Ovary (tissue), 9 donors: Measurements from ENCODE around the gene PDE5A. TPM values are rescaled to one million over a fixed set of nuclear protein-coding genes. Genes with fewer than 3 reads are reported as not detected.
"Not testable (repeated sequence)": the region's sequence is repeated elsewhere in the genome, so short reads cannot be mapped to it uniquely, and the experiment has no call there.

Source experiments
- DNase-seq, 5 donors: peaks; one replicate each; pipeline ENCODE4 v3.0.0-alpha.2; 2019 to 2020
- H3K27ac ChIP-seq, 2 donors: fragments of 200-600 bp; one replicate each; pipeline versions ENCODE4 v1.5.1 to v1.8.0; 2019 to 2022
- H3K27me3 ChIP-seq: fragments of 200-600 bp; one replicate; pipeline ENCODE4 v1.8.0; 2022
- H3K36me3 ChIP-seq: fragments of 200-600 bp; sonication (generic); one replicate; pipeline ENCODE4 v1.5.1; 2019
- H3K4me1 ChIP-seq: one replicate; pipeline ENCODE4 v1.8.1; 2013; ENCODE audit warnings: mild to moderate bottlenecking, moderate library complexity; ENCODE audit not compliant: insufficient read depth
- H3K4me3 ChIP-seq: fragments of 200-600 bp; sonication (generic); one replicate; pipeline ENCODE4 v1.5.1; 2017
- H3K9me3 ChIP-seq, 2 donors: fragments of 200-600 bp in 1 of 2; sonication (generic) in 1 of 2; one replicate each; pipeline versions ENCODE4 v1.5.1 to v1.8.1; 2013 to 2019; ENCODE audit warnings: mild to moderate bottlenecking in 1 of 2, moderate library complexity in 1 of 2
- CTCF ChIP-seq, 3 donors: fragments of 450-650 bp in 2 of 3; fragments of 200-600 bp in 1 of 3; IDR thresholded peaks; one replicate each; pipeline versions ENCODE4 v1.5.1 to v1.8.0; 2016 to 2022; ENCODE audit warnings: antibody characterized with exemption in 3 of 3, mild to moderate bottlenecking in 1 of 3
- EP300 ChIP-seq: sonication (generic); formaldehyde crosslinking; IDR thresholded peaks from one replicate; pipeline ENCODE4 v1.6.1; 2017; ENCODE audit warnings: antibody characterized with exemption
- POLR2A ChIP-seq: fragments of 450-650 bp; IDR thresholded peaks from one replicate; pipeline ENCODE4 v1.6.1; 2017; ENCODE audit warnings: antibody characterized with exemption, mild to moderate bottlenecking, moderate library complexity
- WGBS, 3 donors: extraction: QIAGEN DNeasy Blood & Tissue Kit in 1 of 3; methylation state at CpG; one replicate each; pipeline versions ENCODE4 v1.1.5 to v1.1.7; 2013 to 2017; 5-methylcytosine and 5-hydroxymethylcytosine counted together
- intact Hi-C, 4 donors: fragments of 100-400 bp; cut with DNase I; formaldehyde crosslinking; loops; one replicate each; pipeline versions ENCODE4 v1.11.0 to v1.15.1; 2022 to 2023
- polyA plus RNA-seq, 2 donors: library from polyadenylated mRNA; stranded (reverse); fragments of 200-250 nt in 1 of 2; fragments of 350-450 nt in 1 of 2; fragmentation: Illumina TruSeq in 1 of 2; extraction: RNeasy Lipid Tissue Mini Kit (QIAGEN cat#74804) in 1 of 2; gene quantifications; one replicate each; pipeline ENCODE4 v1.2.3, GENCODE V29; 2013 to 2014
- small RNA-seq: library from RNA; depleted of rRNA; stranded (forward); fragments of <200 nt; gene quantifications from one replicate; pipeline ENCODE3, GENCODE V24; 2016
- total RNA-seq, 7 donors: library from RNA; depleted of rRNA in 2 of 7; stranded (reverse); fragments of >200 nt in 2 of 7; fragmentation: NEBNext Ultra II Directional in 3 of 7; extraction: Animal tissue kit (Norgen Biotek cat#: 25700) in 3 of 7; gene quantifications; one replicate each; pipeline versions ENCODE4 v1.1.0 to v1.2.4, GENCODE V29; 2016 to 2023
- donor health status: DM: no; HTN: no; CAD: no; lungs with moderate emphysema.
- donor health status: DM: no; HTN: no; CAD: no.
- donor health status: Bipolar disorder and iron deficiency.
- donor health status: DM: yes; HTN: yes; CAD: no.
- donor health status: DM: no; HTN: no; CAD: no.
- donor health status: DM: yes; HTN: yes; CAD: no.

PDE5A gene
- total and polyA plus RNA-seq, 9 donors, result 4.6 to 25.3 (median 9.7) TPM

DNA sequence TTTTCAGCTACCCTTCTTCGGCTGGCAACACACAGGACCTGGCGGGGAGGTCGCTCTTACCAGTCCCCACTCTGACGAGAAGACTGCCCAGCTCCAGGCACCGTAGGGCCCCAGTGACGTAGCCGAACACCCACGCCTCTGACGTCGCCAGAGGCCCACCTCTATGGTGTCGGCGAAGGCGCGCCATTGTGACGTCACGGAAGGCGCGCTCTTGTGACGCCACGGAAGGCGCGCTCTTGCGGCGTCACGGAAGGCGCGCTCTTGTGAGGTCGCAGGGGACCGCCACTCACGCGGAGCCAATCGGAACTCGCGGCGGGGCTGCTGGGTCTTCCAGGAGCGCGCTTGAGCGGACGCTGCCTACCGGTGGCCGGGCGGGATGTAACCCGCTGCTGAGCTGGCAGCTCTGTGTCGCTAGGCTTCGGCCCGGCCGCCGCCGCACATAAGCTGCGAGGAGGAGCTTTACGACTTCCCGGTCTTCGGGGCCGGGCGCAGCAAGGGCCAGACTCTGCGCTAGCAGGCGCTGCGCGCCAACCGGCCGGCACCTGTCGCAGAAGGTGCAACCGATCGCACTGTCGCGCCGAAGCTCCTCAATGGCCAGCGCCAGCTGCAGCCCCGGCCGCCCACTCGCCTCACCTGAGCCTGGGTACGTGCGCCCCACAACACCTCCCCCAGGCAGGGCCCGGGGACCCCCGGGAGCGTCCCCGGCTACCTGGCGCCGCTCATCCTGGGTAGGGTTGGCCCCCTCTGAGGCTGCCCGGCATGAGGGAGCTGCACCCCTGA lies 173.9 kb downstream of the PDE5A start:
- DNase-seq, result peak; percentile 91 to 97 (median 96)
- Histone ChIP-seq H3K27ac (peak overlapping the region; percentile 80 to 96), H3K4me3 (peak overlapping the region; percentile 70)
- peak in 2 of 3 donors; percentile 44 to 65 for TF ChIP-seq CTCF (IDR thresholded peaks at IDR 0.05)
- TF ChIP-seq EP300, result peak; percentile 72
- peak; percentile 92 for TF ChIP-seq POLR2A
- intact Hi-C loops, result loop anchor here in 2 of 4 donors (5.0 to 10.0 kb wide), 2 partner anchors 173 to 470 kb away; partner anchors contain the start of gene PDE5A (in 1 of the 2)
- not testable (repeated sequence) for H3K36me3 ChIP-seq, H3K9me3 ChIP-seq, H3K27me3 ChIP-seq, H3K4me1 ChIP-seq
- WGBS, 3 donors, result 0 to 1% (median 1%) methylated on average over 65 to 80 of the region's 80 CpGs

GRCh38 chr4:119454151-119454490 lies 174.5 kb downstream of the PDE5A start:
- intact Hi-C loops, result loop anchor here in 2 of 4 donors (5.0 to 10.0 kb wide), 2 partner anchors 173 to 469 kb away; partner anchors contain the start of gene PDE5A (in 1 of the 2)
- WGBS, 3 donors, result 1 to 4% (median 3%) methylated on average over 7 of the region's 7 CpGs
- not testable (repeated sequence) for DNase-seq

DNA sequence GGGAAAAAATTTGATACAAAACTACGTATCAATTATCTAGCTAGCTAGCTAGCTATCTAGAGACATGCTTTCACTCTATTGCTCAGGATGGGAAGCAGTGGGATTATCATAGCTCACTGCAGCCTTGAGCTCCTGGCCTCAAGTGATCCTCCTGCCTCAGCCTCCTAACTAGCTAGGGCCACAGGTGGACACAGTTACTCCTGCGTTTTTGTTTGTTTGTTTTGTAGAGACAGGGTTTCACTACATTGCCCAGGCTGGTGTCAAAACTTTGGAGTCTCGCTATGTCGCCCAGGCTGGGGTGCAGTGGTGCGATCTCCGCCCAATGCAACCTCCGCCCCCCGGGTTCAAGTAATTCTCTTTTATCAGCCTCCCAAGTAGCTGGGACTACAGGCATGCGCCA lies 175.3 kb downstream of the PDE5A start:
- 88 to 96% (median 95%) methylated on average over 9 of the region's 9 CpGs for WGBS, 3 donors
- intact Hi-C loops, result loop anchor here in 2 of 4 donors (5.0 to 10.0 kb wide), 2 partner anchors 174 to 468 kb away; partner anchors contain the start of gene PDE5A (in 1 of the 2)
- not testable (repeated sequence) for H3K27ac ChIP-seq, H3K9me3 ChIP-seq, H3K4me1 ChIP-seq, H3K36me3 ChIP-seq, H3K4me3 ChIP-seq, H3K27me3 ChIP-seq
- peak in 3 of 5 donors; percentile 18 to 37 (median 32) for DNase-seq

More at GRCh38 chr4:119454151-119454490, 174.5 kb downstream of the PDE5A start:
- Histone ChIP-seq H3K27ac (peak overlapping the region; percentile 80 to 96), H3K4me3 (peak overlapping the region; percentile 70)
- H3K9me3 ChIP-seq, H3K36me3 ChIP-seq, H3K4me1 ChIP-seq, H3K27me3 ChIP-seq: not testable (repeated sequence)

DNA sequence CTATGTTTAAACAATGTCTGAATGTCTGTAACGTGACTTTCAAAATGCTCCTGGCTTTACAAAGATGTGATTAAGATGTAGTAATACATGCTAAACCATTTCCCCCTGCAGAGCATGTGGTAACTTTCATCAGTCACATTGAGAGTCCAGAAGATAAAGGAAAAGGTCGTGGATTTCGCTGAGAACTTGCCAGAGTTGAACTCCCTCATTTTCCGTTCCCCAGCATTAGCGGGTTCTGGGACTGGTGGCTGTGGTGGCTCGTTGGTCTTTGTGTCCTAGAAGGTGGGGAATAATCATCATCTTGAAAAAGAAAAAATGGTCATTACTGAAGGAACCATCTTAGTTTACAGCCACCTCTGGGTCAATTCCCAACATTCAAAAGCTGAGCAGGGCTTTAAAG lies 178.8 kb downstream of the PDE5A start:
- not testable (repeated sequence) for H3K27me3 ChIP-seq, H3K36me3 ChIP-seq, DNase-seq, H3K9me3 ChIP-seq, H3K27ac ChIP-seq, H3K4me3 ChIP-seq, H3K4me1 ChIP-seq
- WGBS, 3 donors, result 67 to 77% (median 74%) methylated on average over 6 of the region's 6 CpGs
- intact Hi-C loops, result loop anchor here in 2 of 4 donors (5.0 to 10.0 kb wide), 2 partner anchors 177 to 465 kb away; partner anchors contain the start of gene PDE5A (in 1 of the 2)

Small RNAs within 50 kb of the gene (small RNA-seq; reads per million reads assigned to genes)
- gene RF00614, result not detected
